Gastroesophageal sphincter (tissue), 3 donors: ENCODE results near the gene SLC15A5.

ENCODE experiments used
- EP300 ChIP-seq: sonication (generic); formaldehyde crosslinking; IDR thresholded peaks from one replicate; pipeline ENCODE4 v1.6.1; 2017; ENCODE audit warnings: antibody characterized with exemption, mild to moderate bottlenecking
- POLR2A ChIP-seq, 2 donors: fragments of 450-650 bp; IDR thresholded peaks; one replicate each; pipeline ENCODE4 v1.6.1; 2017; ENCODE audit warnings: antibody characterized with exemption in 2 of 2, mild to moderate bottlenecking in 2 of 2, moderate library complexity in 1 of 2
- POLR2AphosphoS5 ChIP-seq: sonication (generic); formaldehyde crosslinking; IDR thresholded peaks from one replicate; pipeline ENCODE4 v1.6.1; 2017; ENCODE audit warnings: antibody characterized with exemption
- TF ChIP-seq, protein P1 (sequence below), 4 experiments: fragments of 200-600 bp in 2 of 4; fragments of 450-650 bp in 2 of 4; sonication (generic) in 1 of 4; IDR thresholded peaks; one replicate each; pipeline ENCODE4 v1.5.1; 2017 to 2019; ENCODE audit warnings: antibody characterized with exemption in 4 of 4, mild to moderate bottlenecking in 2 of 4, moderate library complexity in 2 of 4

DNA sequence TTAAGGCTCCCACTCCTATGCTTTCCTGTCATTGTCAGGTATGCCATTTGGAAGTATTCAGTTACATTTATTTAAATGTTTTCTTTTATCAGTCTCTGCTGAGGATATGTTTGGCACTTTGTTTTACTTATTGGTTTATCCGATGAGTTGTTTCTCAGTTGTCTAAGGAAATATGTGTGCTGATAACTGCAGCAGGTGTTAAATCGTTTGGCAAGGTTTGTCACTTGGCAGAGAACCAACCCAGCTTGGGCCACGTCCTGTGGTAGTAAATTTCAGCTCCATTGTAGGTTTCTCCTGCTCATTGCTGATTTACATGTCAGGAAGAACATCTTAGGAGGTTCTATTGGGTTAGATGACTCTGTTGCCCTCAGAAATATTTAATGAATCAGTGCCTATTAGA is 47.9 kb upstream of the SLC15A5 start:
- TF ChIP-seq POLR2AphosphoS5, result no peak
- TF ChIP-seq, protein P1, sequence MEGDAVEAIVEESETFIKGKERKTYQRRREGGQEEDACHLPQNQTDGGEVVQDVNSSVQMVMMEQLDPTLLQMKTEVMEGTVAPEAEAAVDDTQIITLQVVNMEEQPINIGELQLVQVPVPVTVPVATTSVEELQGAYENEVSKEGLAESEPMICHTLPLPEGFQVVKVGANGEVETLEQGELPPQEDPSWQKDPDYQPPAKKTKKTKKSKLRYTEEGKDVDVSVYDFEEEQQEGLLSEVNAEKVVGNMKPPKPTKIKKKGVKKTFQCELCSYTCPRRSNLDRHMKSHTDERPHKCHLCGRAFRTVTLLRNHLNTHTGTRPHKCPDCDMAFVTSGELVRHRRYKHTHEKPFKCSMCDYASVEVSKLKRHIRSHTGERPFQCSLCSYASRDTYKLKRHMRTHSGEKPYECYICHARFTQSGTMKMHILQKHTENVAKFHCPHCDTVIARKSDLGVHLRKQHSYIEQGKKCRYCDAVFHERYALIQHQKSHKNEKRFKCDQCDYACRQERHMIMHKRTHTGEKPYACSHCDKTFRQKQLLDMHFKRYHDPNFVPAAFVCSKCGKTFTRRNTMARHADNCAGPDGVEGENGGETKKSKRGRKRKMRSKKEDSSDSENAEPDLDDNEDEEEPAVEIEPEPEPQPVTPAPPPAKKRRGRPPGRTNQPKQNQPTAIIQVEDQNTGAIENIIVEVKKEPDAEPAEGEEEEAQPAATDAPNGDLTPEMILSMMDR (IDR thresholded peaks at IDR 0.05), result no peak
- TF ChIP-seq EP300, result no peak
- no peak for TF ChIP-seq POLR2A (IDR thresholded peaks at IDR 0.05)
